Neural cell (in vitro differentiated cells): ENCODE measurements around the gene CNOT2. TPM values are rescaled to one million over a fixed set of nuclear protein-coding genes. Genes with fewer than 3 reads are reported as not detected.

Experiments used
- H2AFZ ChIP-seq: fragments of 200-600, 300-800 bp; sonication (generic), shearing (Covaris generic); 2 replicates; pipeline ENCODE4 v1.6.0; 2014; ENCODE audit warnings: low read depth, mild to moderate bottlenecking, antibody characterized with exemption, low read length, moderate library complexity
- H3F3A ChIP-seq: fragments of 200-600 bp; shearing (Covaris generic); 2 replicates; pipeline ENCODE4 v1.6.1; 2016; ENCODE audit warnings: mild to moderate bottlenecking, moderate library complexity, mixed read lengths, antibody characterized with exemption, low read length; ENCODE audit not compliant: insufficient read depth, poor library complexity, severe bottlenecking
- H3K27ac ChIP-seq: fragments of 200-600, 300-800 bp; sonication (generic), shearing (Covaris generic); 2 replicates; pipeline ENCODE4 v1.5.1; 2014; ENCODE audit warnings: mild to moderate bottlenecking, low read length, moderate library complexity
- H3K27me3 ChIP-seq: fragments of 300-800, 200-600 bp; sonication (generic), shearing (Covaris generic); 2 replicates; pipeline ENCODE4 v1.6.0; 2014; ENCODE audit warnings: mild to moderate bottlenecking, low read depth, low read length, moderate library complexity; ENCODE audit not compliant: insufficient read depth
- H3K36me3 ChIP-seq: fragments of 300-800, 200-600 bp; sonication (generic), shearing (Covaris generic); 2 replicates; pipeline ENCODE4 v1.5.1; 2014; ENCODE audit warnings: mild to moderate bottlenecking, antibody characterized with exemption, low read length, moderate library complexity; ENCODE audit not compliant: insufficient read depth
- H3K4me2 ChIP-seq: fragments of 300-800, 200-600 bp; sonication (generic), shearing (Covaris generic); 2 replicates; pipeline ENCODE4 v1.6.0; 2014; ENCODE audit warnings: mild to moderate bottlenecking, low read length
- H3K4me3 ChIP-seq: fragments of 300-800, 200-600 bp; sonication (generic), shearing (Covaris generic); 2 replicates; pipeline ENCODE4 v1.5.1; 2014; ENCODE audit warnings: mild to moderate bottlenecking, low read length, moderate library complexity
- H3K79me2 ChIP-seq: fragments of 200-600 bp; shearing (Covaris generic); replicated peaks from 2 replicates; pipeline ENCODE4 v1.6.0; 2014; ENCODE audit warnings: mild to moderate bottlenecking, low read length, moderate library complexity; ENCODE audit not compliant: insufficient read depth
- H3K9ac ChIP-seq: fragments of 300-800, 200-600 bp; sonication (generic), shearing (Covaris generic); 2 replicates; pipeline ENCODE4 v1.6.1; 2016; ENCODE audit warnings: mild to moderate bottlenecking, low read length, mixed read lengths
- H3K9me2 ChIP-seq: fragments of 200-600 bp; shearing (Covaris generic); 2 replicates; pipeline ENCODE4 v1.6.1; 2016; ENCODE audit warnings: mild to moderate bottlenecking, low read length, mixed read lengths; ENCODE audit not compliant: insufficient read depth
- H3K9me3 ChIP-seq: fragments of 200-600, 300-800 bp; sonication (generic), shearing (Covaris generic); 2 replicates; pipeline ENCODE4 v1.6.1; 2016; ENCODE audit warnings: mild to moderate bottlenecking, mixed run types, low read length, moderate library complexity, mixed read lengths
- H4K20me1 ChIP-seq: fragments of 200-600 bp; shearing (Covaris generic); 2 replicates; pipeline ENCODE4 v1.6.1; 2016; ENCODE audit warnings: mild to moderate bottlenecking, mixed run types; ENCODE audit not compliant: insufficient read depth
- EP300 ChIP-seq: fragments of 450-650 bp; conservative IDR thresholded peaks from 2 replicates; pipeline ENCODE4 v1.6.1; 2014; ENCODE audit warnings: antibody characterized with exemption, mild to moderate bottlenecking, moderate library complexity; ENCODE audit not compliant: poor library complexity, severe bottlenecking
- EZH2 ChIP-seq: fragments of 200-600, 300-800 bp; shearing (Covaris generic), sonication (generic); IDR thresholded peaks from 2 replicates; pipeline ENCODE4 v1.6.1; 2014; ENCODE audit warnings: antibody characterized with exemption, low read length, borderline replicate concordance, mild to moderate bottlenecking; ENCODE audit not compliant: insufficient read depth, poor library complexity, severe bottlenecking
- MXI1 ChIP-seq: fragments of 450-650 bp; conservative IDR thresholded peaks from 2 replicates; pipeline ENCODE4 v1.6.1; 2014; ENCODE audit warnings: antibody characterized with exemption, mild to moderate bottlenecking; ENCODE audit not compliant: poor library complexity, severe bottlenecking
- POLR2AphosphoS5 ChIP-seq: IDR thresholded peaks from 2 replicates; pipeline ENCODE4 v1.6.1; 2012
- RAD21 ChIP-seq: fragments of 450-650 bp; conservative IDR thresholded peaks from 2 replicates; pipeline ENCODE4 v1.6.1; 2014; ENCODE audit warnings: antibody characterized with exemption, mild to moderate bottlenecking, moderate library complexity
- SMC3 ChIP-seq: fragments of 450-650 bp; conservative IDR thresholded peaks from 2 replicates; pipeline ENCODE4 v1.6.1; 2014; ENCODE audit warnings: antibody characterized with exemption, mild to moderate bottlenecking, moderate library complexity; ENCODE audit not compliant: poor library complexity
- TAF1 ChIP-seq: IDR thresholded peaks from 2 replicates; pipeline ENCODE4 v1.6.1; 2012; ENCODE audit warnings: low read depth
- polyA plus RNA-seq: library from polyadenylated mRNA; depleted of rRNA; stranded (reverse); fragments of >200 nt; gene quantifications from 2 replicates; pipeline ENCODE4 v1.2.3, GENCODE V29; 2014
- TF ChIP-seq, protein P1 (sequence below): IDR thresholded peaks from 2 replicates; pipeline ENCODE4 v1.6.1; 2012; ENCODE audit warnings: borderline replicate concordance
- TF ChIP-seq, protein P2 (sequence below): fragments of 450-650 bp; IDR thresholded peaks from 2 replicates; pipeline ENCODE4 v1.5.1; 2014; ENCODE audit warnings: antibody characterized with exemption, mild to moderate bottlenecking, moderate library complexity; ENCODE audit not compliant: poor library complexity, severe bottlenecking

The CNOT2 gene
- polyA plus RNA-seq, 1 donor from 2014 or later, result 158 TPM

DNA sequence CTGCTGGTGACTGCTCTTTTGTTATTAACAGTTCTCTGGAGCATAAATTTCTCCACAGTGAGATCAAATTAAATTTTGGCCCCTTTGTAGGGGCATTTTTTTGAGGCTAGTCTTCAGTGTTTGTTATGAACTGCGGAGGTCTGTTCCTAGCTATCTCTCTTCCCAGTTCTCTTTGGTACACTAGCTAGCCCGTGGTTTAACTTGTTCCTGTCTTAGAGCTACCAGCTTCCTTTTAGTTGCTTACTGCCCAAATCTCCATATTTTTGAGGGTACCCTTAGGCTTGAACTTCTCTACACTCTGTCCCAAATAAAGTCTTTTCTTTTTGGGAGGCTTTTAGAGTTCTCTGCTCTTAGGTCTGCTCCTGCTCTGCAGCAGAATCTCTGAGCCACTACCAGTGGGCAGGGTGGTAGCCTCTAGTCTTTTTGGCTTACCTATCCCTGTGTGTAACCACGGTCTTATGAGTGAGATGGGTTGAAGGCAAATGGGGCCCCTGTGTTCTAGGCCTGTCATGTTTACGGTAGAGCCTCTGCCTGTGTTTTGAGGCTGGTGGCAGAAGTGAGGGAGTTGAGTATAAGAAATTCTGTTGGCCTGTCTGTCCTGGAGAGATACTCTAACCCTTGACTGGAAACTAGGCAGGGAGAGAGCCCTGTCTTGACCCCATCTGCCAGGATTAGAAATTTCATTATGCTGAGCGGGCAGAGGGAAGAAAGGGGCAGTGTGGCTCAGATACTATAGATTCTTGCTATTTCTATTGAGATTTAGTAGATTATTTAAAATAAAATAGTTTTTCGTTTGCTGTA lies 21.0 kb downstream of the CNOT2 start:
- Histone ChIP-seq H4K20me1 (no peaks in the 10 kb centered on the region), H3K9me2 (no peaks in the 10 kb centered on the region), H3K27me3 (no peaks in the 10 kb centered on the region), H3K4me2 (no peak overlapping the region), H3K27ac (no peak overlapping the region), H3K4me3 (no peak overlapping the region), H3K9me3 (no peaks in the 10 kb centered on the region), H3K79me2 (peaks cover 92% of the 10 kb centered on the region), H3K9ac (no peak overlapping the region), H3K36me3 (no peaks in the 10 kb centered on the region), H3F3A (peaks cover 3% of the 10 kb centered on the region), H2AFZ (no peak overlapping the region)
- TF ChIP-seq POLR2AphosphoS5 (no peak), TAF1 (no peak)

DNA sequence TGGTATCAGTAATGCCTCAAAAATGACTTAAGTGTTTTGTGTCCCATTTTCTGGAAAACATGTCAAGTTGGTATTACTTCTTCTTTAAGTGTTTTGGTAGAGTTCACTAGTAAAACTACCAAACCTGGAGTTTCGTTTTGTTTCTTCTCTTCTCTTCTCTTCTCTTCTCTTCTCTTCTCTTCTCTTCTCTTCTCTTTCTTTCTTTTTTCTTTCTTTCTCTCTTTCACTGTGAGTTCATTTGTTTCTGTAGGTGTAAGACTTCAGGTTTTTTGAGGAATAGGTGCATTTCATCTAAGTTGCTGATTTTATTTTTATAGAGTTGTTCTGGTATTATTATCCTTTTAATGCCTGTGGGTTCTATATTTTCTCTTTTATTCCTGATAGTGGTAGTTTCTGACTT lies 21.9 kb downstream of the CNOT2 start:
- Histone ChIP-seq H3K36me3 (no peaks in the 10 kb centered on the region), H2AFZ (no peak overlapping the region), H3K9me3 (no peaks in the 10 kb centered on the region), H3K79me2 (peaks cover 92% of the 10 kb centered on the region), H3K9ac (no peak overlapping the region), H3K9me2 (no peaks in the 10 kb centered on the region), H3K27ac (no peak overlapping the region), H3K27me3 (no peaks in the 10 kb centered on the region), H3K4me3 (no peak overlapping the region), H3F3A (peaks cover 3% of the 10 kb centered on the region), H3K4me2 (no peak overlapping the region), H4K20me1 (no peaks in the 10 kb centered on the region)
- TF ChIP-seq, protein P1, sequence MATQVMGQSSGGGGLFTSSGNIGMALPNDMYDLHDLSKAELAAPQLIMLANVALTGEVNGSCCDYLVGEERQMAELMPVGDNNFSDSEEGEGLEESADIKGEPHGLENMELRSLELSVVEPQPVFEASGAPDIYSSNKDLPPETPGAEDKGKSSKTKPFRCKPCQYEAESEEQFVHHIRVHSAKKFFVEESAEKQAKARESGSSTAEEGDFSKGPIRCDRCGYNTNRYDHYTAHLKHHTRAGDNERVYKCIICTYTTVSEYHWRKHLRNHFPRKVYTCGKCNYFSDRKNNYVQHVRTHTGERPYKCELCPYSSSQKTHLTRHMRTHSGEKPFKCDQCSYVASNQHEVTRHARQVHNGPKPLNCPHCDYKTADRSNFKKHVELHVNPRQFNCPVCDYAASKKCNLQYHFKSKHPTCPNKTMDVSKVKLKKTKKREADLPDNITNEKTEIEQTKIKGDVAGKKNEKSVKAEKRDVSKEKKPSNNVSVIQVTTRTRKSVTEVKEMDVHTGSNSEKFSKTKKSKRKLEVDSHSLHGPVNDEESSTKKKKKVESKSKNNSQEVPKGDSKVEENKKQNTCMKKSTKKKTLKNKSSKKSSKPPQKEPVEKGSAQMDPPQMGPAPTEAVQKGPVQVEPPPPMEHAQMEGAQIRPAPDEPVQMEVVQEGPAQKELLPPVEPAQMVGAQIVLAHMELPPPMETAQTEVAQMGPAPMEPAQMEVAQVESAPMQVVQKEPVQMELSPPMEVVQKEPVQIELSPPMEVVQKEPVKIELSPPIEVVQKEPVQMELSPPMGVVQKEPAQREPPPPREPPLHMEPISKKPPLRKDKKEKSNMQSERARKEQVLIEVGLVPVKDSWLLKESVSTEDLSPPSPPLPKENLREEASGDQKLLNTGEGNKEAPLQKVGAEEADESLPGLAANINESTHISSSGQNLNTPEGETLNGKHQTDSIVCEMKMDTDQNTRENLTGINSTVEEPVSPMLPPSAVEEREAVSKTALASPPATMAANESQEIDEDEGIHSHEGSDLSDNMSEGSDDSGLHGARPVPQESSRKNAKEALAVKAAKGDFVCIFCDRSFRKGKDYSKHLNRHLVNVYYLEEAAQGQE, result no peak
- TF ChIP-seq SMC3, result no peak
- no peak for TF ChIP-seq EP300
- TF ChIP-seq EZH2, result no peak
- TF ChIP-seq, protein P2, sequence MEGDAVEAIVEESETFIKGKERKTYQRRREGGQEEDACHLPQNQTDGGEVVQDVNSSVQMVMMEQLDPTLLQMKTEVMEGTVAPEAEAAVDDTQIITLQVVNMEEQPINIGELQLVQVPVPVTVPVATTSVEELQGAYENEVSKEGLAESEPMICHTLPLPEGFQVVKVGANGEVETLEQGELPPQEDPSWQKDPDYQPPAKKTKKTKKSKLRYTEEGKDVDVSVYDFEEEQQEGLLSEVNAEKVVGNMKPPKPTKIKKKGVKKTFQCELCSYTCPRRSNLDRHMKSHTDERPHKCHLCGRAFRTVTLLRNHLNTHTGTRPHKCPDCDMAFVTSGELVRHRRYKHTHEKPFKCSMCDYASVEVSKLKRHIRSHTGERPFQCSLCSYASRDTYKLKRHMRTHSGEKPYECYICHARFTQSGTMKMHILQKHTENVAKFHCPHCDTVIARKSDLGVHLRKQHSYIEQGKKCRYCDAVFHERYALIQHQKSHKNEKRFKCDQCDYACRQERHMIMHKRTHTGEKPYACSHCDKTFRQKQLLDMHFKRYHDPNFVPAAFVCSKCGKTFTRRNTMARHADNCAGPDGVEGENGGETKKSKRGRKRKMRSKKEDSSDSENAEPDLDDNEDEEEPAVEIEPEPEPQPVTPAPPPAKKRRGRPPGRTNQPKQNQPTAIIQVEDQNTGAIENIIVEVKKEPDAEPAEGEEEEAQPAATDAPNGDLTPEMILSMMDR, result no peak
- no peak for TF ChIP-seq POLR2AphosphoS5
- no peak for TF ChIP-seq TAF1
- TF ChIP-seq MXI1, result no peak
- TF ChIP-seq RAD21, result no peak
